ENCODE results near the gene TMPRSS6. TPM values are rescaled to one million over a fixed set of nuclear protein-coding genes. Genes with fewer than 3 reads are reported as not detected.

The TMPRSS6 gene
- total RNA-seq, 2 experiments from 2014 or later = 0.50 to 0.73 TPM

DNA sequence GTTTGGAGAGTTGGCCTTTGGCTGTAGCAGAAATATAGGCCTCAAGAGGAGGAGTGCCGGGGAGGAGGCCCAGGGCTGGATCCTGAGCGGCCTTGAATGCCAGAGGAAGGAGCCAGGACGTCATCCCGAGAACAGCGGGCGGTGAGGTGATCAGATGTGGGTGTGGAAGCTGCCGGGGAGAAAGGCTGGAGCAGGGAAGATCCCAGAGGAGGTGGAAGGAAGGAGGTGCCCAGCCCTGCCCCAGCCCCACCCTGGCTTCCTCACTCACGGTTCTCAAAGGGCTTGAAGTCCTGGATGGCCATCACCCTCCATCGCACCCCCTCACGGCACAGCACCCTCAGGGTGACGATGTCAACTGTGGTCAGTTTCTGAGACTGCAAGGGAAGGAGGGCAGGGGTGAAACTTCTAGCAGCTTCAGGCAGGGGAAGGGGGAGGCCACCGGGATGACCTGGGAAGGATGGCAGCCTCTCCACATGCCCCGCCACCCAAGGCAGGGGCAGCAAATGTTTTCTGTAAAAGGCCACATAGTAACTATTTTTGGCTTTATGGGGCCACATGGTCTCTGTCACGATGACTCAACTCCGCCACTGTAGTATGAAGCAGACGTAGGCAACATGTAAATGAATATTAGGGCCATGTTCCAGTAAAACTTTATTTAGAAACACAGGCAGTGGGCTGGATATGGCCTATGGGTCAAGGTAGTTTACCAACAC, 29.5 kb upstream of the TMPRSS6 start:
- no peak for DNase-seq
- H3K4me1 Mint-ChIP-seq = peaks cover 38% of the 10 kb centered on the region
- POLR2A ChIA-PET = interaction anchor here (1.0 kb wide), 1 partner anchor 11 kb away, joined by 3 read pairs; the partner anchor contains the start of gene IL2RB
- no peaks in the 10 kb centered on the region for H3K27me3 Mint-ChIP-seq
- no peaks in the 10 kb centered on the region for H3K9me3 Mint-ChIP-seq
- H3K4me3 Mint-ChIP-seq = no peak overlapping the region
- H3K36me3 Mint-ChIP-seq (ENCODE audit: low read depth) = peaks cover 59% of the 10 kb centered on the region
- CTCF ChIA-PET = interaction anchor here (0.7 to 0.9 kb wide), 2 partner anchors 10 to 42 kb away, joined by 3 read pairs; partner anchors contain the start of gene IL2RB
- no peak overlapping the region for H3K27ac Mint-ChIP-seq

DNA sequence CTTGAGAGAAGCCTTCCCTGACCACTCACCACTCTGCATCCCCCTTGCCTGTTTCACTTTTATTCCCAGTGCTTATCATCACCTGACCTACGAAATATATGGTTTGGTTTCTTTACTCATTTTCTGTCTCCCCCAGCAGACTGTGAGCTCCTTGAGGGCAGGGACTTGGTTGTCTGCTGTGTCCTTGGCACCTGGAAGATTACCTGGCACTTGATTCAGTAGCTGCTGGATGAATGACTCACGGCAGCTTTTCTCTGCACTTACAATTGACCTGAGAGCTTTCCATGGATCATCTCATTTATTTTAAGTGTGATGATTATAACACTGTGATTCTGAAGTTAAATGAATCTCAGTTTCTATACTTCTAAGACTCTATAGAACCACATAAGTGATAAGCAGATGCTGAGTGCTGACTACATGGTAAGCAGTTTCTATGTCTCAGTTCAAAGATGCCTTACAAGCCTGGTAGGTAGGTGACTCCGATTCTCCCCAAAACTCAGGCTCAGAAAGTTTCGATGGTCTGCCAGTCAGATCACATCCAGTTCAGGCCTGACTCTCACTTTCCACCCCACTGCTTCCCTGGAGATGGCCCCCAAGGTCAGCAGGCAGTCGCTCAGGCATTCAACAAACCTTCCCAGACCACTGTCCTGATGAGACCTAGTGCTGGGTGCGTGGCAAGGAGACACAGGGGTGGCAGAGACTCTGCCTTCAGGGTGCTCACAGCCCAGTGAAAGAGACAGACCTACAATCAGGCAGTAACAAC, 28.6 kb upstream of the TMPRSS6 start:
- H3K27ac Mint-ChIP-seq = peak overlapping the region; percentile 11
- peaks cover 56% of the 10 kb centered on the region for H3K36me3 Mint-ChIP-seq (ENCODE audit: low read depth)
- ChIA-PET CTCF (interaction anchor here (0.5 to 4.1 kb wide), 3 partner anchors 10 to 60 kb away, joined by 3 to 15 read pairs (median 6); no protein-coding TSS in a partner anchor), POLR2A (no interaction called here)
- no peaks in the 10 kb centered on the region for H3K27me3 Mint-ChIP-seq
- H3K4me3 Mint-ChIP-seq = no peak overlapping the region
- H3K4me1 Mint-ChIP-seq = peaks cover 34% of the 10 kb centered on the region
- no peak for DNase-seq
- no peaks in the 10 kb centered on the region for H3K9me3 Mint-ChIP-seq

DNA sequence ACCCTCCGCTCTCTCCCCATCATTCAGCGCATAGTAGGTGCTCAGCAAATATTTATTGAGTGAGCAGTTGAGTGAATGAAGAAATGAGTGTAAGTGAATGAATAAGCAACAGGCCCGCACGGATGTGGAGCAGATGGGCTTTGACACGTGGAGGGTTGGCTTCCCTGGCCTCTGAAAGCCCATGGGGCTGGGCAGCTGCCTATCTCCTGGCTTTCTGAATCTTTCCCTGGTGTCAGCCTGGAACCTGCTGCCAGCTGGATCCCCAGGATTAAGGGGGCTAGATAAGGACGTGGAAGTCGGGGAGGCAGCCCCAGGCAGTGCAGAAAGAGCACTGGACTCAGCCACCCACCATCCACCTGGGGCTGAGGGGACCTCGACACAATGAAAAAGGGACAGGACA, 27.6 kb upstream of the TMPRSS6 start:
- Mint-ChIP-seq H3K4me1 (peaks cover 36% of the 10 kb centered on the region), H3K36me3 (ENCODE audit: low read depth) (peaks cover 60% of the 10 kb centered on the region), H3K4me3 (no peak overlapping the region), H3K9me3 (no peaks in the 10 kb centered on the region), H3K27me3 (no peaks in the 10 kb centered on the region), H3K27ac (peak overlapping the region; percentile 55)
- CTCF ChIA-PET = interaction anchor here (0.8 to 4.1 kb wide), 5 partner anchors 10 to 62 kb away, joined by 3 to 15 read pairs (median 5); no protein-coding TSS in a partner anchor
- DNase-seq = no peak
- POLR2A ChIA-PET = no interaction called here

DNA sequence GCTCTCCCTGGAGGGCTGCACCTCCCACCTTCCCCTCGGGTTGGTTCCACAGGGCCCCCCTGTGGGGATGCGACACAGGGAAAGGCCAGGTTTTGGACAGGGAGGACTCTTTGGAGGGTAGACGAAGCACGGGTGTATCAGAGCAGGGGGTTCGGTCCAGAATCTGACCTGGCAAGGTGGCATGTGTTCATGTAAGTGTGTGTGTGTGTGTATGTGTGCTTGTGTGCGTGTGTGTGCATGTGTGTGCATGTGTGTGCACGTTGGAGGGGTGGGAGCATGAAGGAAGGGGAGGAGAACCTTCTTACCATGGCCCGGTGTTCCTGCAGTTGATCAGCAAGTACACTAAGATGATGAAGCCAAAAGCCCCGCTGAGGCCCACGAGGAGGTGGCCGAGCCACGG, 25.5 kb upstream of the TMPRSS6 start:
- POLR2A ChIA-PET = no interaction called here
- H3K27ac Mint-ChIP-seq = no peak overlapping the region
- no peak overlapping the region for H3K4me3 Mint-ChIP-seq
- H3K4me1 Mint-ChIP-seq = peaks cover 37% of the 10 kb centered on the region
- no peak for DNase-seq
- CTCF ChIA-PET = interaction anchor here (0.8 to 4.1 kb wide), 3 partner anchors 8 to 107 kb away, joined by 3 to 15 read pairs (median 4); no protein-coding TSS in a partner anchor
- peaks cover 69% of the 10 kb centered on the region for H3K36me3 Mint-ChIP-seq (ENCODE audit: low read depth)
- H3K27me3 Mint-ChIP-seq = no peaks in the 10 kb centered on the region
- no peaks in the 10 kb centered on the region for H3K9me3 Mint-ChIP-seq

DNA sequence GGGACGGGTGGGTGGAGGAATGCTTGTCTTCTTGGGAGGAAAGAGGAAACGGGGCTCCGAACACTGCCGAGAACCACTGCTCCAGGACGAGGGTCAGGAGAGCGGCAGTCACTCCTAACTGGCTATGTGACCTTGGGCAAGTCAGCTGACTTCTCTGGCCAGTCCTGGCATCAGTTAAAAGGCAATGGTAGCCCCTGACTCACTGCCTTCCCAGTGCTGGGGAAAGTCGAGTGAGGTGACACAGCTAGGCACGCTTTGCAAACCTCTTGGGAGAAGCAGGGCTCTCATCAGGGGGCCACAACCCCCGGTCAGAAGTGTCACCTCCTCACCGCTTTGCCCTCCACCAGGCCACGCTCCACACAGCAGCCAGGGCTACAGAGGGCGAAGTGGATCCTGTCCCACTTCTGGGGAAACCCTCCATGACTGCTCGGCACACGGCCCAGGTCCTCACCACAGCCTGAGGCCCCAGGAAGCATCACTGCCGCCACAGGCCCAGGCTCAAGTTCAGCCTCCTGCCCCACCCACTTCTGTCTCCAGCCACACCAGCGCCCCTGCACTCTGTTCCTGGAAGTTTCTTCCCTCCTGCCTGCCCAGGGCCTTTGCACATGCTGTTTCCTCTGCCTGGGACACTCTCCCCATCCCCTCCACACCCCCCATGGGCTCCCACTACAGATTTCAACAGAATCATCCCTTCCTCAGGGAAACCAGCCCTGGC, 23.9 kb upstream of the TMPRSS6 start:
- H3K27me3 Mint-ChIP-seq = no peaks in the 10 kb centered on the region
- CTCF ChIA-PET = interaction anchor here (1.7 kb wide), 1 partner anchor 10 kb away, joined by 11 read pairs; no protein-coding TSS in a partner anchor
- H3K4me1 Mint-ChIP-seq = peaks cover 37% of the 10 kb centered on the region
- peaks cover 63% of the 10 kb centered on the region for H3K36me3 Mint-ChIP-seq (ENCODE audit: low read depth)
- POLR2A ChIA-PET = no interaction called here
- peak overlapping the region; percentile 62 for H3K27ac Mint-ChIP-seq
- no peak for DNase-seq
- H3K4me3 Mint-ChIP-seq = no peak overlapping the region
- H3K9me3 Mint-ChIP-seq = no peaks in the 10 kb centered on the region

DNA sequence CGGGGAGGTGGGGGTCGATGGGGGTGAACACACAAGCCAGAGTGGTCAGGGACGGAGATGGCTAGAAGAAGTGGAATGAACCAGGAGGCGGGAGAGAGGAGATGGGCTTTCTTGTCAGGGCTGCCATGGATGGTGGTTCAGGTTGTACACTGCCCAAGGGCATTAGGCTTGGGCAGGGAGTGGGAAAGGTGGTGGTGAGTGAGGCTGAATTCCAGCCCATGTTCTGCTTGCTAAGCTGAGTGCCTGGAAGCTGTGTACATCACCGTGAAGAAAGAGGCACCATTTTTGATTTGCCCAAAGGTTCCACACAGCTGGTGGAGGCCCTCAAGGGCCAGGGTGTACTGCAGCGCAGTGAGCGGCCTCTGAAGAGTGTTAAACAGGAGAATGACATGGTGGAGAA, 23.3 kb upstream of the TMPRSS6 start:
- Mint-ChIP-seq H3K4me1 (peaks cover 32% of the 10 kb centered on the region), H3K27me3 (no peaks in the 10 kb centered on the region), H3K27ac (peak overlapping the region; percentile 29), H3K36me3 (ENCODE audit: low read depth) (peaks cover 56% of the 10 kb centered on the region), H3K9me3 (no peaks in the 10 kb centered on the region), H3K4me3 (no peak overlapping the region)
- POLR2A ChIA-PET = no interaction called here
- no peak for DNase-seq
- CTCF ChIA-PET = interaction anchor here (1.4 to 1.7 kb wide), 2 partner anchors 9 to 67 kb away, joined by 6 to 11 read pairs; no protein-coding TSS in a partner anchor

DNA sequence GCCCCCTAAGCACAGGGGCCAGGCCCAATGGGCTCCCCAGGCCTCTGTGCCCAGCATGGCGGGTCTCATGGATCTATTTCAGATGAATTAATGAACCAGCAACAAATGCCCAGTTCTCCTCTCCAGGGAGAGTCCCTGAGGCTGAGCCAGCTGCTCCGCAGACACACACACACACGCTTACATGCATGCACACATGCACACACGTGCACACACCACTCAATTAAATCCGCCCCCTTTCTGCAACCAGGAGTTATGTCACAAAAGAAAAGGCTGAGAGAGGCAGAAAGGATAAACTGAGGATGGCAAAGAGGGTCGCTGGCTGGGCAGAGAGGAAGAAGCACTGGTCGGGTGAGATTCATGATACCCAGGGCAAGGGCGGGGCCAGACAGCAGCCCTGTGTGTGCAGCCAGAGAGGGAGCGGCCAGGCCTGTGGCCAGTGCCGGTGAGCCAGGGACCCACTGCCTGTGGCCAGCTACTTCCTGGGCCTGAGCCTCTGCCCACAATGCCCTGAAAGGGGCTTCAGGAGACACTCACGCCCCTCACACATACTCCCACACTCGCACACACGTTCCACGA, 20.4 kb upstream of the TMPRSS6 start:
- no peak overlapping the region for H3K4me3 Mint-ChIP-seq
- H3K27ac Mint-ChIP-seq = no peak overlapping the region
- no peak for DNase-seq
- ChIA-PET CTCF (interaction anchor here (1.0 to 1.5 kb wide), 2 partner anchors 8 to 42 kb away, joined by 3 read pairs; no protein-coding TSS in a partner anchor), POLR2A (interaction anchor here (0.7 kb wide), 1 partner anchor 20 kb away, joined by 4 read pairs; the partner anchor contains the start of gene IL2RB)
- peaks cover 34% of the 10 kb centered on the region for H3K4me1 Mint-ChIP-seq
- no peaks in the 10 kb centered on the region for H3K27me3 Mint-ChIP-seq
- H3K9me3 Mint-ChIP-seq = no peaks in the 10 kb centered on the region
- peaks cover 53% of the 10 kb centered on the region for H3K36me3 Mint-ChIP-seq (ENCODE audit: low read depth)

DNA sequence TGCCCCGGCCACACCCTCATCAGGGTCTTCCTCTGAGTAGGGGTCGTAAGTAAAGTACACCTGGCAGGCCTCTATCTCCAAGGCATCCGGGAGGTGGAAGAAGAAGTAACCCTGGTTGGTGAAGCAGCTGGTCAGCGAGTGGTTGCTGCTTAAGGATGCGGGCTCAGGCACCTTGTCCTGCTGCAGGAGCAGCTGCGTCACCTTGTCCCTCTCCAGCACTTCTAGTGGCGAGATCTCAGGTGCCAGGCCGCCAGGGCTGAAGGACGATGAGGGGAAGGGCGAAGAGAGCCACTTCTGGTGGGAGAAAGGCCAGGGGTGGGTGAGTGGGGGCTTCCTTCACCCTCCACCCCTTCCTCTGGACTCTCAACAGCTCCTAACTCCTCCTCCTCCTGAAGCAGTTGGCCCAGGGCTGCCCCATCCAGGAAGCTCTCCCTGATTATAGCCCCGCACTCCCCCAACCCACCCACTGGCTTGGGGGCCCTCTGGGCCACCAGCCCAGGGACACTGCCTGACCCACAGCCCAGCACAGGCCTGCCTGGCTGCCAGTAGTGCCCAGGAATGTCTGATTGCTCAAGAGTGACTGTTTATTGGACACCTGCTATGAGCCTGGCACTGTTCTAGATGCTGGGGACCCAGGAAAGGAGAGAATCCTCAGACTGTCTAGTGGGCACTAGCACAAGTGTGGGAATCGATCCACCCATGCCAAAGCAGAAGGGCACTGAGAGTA, 19.2 kb upstream of the TMPRSS6 start:
- Mint-ChIP-seq H3K36me3 (ENCODE audit: low read depth) (peaks cover 45% of the 10 kb centered on the region), H3K4me1 (peaks cover 39% of the 10 kb centered on the region), H3K4me3 (no peak overlapping the region), H3K9me3 (no peaks in the 10 kb centered on the region), H3K27ac (peak overlapping the region; percentile 25), H3K27me3 (no peaks in the 10 kb centered on the region)
- no peak for DNase-seq
- CTCF ChIA-PET = interaction anchor here (1.4 to 10.6 kb wide), 2 partner anchors 19 to 33 kb away, joined by 5 to 71 read pairs; partner anchors contain the start of gene IL2RB
- POLR2A ChIA-PET = no interaction called here

DNA sequence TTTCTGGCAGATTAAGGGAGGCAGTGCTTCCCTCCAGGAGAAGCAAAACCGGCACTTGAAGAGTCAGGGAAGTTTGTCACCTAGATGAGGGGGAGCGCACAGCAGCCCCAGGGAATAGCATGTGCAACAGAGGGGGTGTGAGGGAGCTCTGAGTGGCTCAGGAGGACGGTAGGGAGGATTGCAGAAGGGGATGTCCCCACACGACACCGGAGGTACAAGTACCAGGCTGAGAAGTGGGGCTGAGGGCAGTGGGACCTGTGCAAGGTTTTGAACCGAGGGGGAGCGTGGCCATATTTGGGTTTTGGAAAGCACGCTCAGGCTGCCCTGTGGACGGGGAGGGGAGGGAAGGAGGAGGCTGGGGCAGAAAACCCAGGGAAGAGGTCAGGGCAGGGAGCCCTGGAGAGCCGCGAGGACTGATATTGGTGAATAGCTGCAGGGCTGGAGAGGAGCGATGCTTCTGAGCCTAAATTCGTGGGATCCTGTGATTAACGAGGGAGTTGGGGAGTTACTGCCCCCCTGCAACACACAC, 17.9 kb upstream of the TMPRSS6 start:
- H3K4me1 Mint-ChIP-seq = peaks cover 44% of the 10 kb centered on the region
- DNase-seq = no peak
- peak overlapping the region; percentile 72 for H3K27ac Mint-ChIP-seq
- H3K4me3 Mint-ChIP-seq = no peak overlapping the region
- peaks cover 37% of the 10 kb centered on the region for H3K36me3 Mint-ChIP-seq (ENCODE audit: low read depth)
- H3K9me3 Mint-ChIP-seq = no peaks in the 10 kb centered on the region
- H3K27me3 Mint-ChIP-seq = no peaks in the 10 kb centered on the region
- CTCF ChIA-PET = interaction anchor here (0.7 to 10.6 kb wide), 10 partner anchors 8 to 110 kb away, joined by 3 to 71 read pairs (median 4); partner anchors contain the start of gene IL2RB
- POLR2A ChIA-PET = no interaction called here

DNA sequence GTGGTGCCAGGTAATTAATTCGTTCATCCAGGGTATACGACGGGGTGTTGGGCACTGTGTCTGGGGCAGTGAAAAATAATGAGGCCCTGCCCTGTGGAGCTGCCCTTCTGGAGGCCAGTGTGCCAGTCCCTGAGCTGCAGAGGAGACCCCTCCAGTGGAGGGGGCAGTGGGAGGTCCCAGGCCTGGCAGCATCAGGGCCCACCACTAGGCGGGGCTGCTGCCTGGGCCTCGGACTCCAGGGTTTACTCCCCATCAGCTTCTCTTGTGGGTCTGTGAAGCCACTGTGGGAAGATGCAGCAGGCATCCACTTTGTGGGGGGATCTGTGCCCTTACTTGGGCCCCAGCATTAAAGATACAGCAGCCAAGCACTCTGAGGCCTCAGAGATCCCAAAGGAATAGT, 17.4 kb upstream of the TMPRSS6 start:
- H3K4me1 Mint-ChIP-seq = peaks cover 48% of the 10 kb centered on the region
- POLR2A ChIA-PET = interaction anchor here (0.7 kb wide), 1 partner anchor 23 kb away, joined by 4 read pairs; the partner anchor contains the start of gene IL2RB
- peak overlapping the region; percentile 72 for H3K27ac Mint-ChIP-seq
- peaks cover 33% of the 10 kb centered on the region for H3K36me3 Mint-ChIP-seq (ENCODE audit: low read depth)
- no peak for DNase-seq
- no peak overlapping the region for H3K4me3 Mint-ChIP-seq
- no peaks in the 10 kb centered on the region for H3K27me3 Mint-ChIP-seq
- no peaks in the 10 kb centered on the region for H3K9me3 Mint-ChIP-seq
- CTCF ChIA-PET = interaction anchor here (0.6 to 10.6 kb wide), 11 partner anchors 9 to 111 kb away, joined by 3 to 71 read pairs (median 4); partner anchors contain the start of gene IL2RB

DNA sequence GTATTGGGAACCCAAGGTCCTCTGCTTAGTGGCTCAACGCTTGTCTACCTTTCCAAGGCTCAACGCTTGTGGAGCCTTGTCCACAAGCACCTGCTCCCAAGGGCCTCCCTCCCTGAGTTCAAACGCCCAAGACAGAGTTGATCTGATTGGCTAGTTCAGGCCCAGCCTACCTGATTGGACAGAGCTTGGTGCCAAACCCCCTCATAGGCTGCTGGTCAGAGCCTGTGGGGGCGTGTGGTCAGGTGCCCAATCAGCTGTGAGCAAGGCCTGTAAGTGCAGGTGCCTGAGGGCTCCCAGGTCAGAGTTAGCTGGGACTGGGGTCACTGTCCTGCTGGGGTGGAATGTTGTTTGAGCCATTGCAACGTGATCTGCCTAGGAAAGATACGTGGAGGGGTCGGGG, 16.9 kb upstream of the TMPRSS6 start:
- DNase-seq = no peak
- peak overlapping the region; percentile 9 for H3K27ac Mint-ChIP-seq
- no peaks in the 10 kb centered on the region for H3K27me3 Mint-ChIP-seq
- no peak overlapping the region for H3K4me3 Mint-ChIP-seq
- peaks cover 52% of the 10 kb centered on the region for H3K4me1 Mint-ChIP-seq
- peaks cover 29% of the 10 kb centered on the region for H3K36me3 Mint-ChIP-seq (ENCODE audit: low read depth)
- POLR2A ChIA-PET = interaction anchor here (0.7 kb wide), 2 partner anchors 23 to 427 kb away, joined by 3 to 4 read pairs; partner anchors contain the start of gene IL2RB
- CTCF ChIA-PET = interaction anchor here (0.6 to 10.6 kb wide), 10 partner anchors 11 to 127 kb away, joined by 3 to 71 read pairs (median 4); partner anchors contain the start of gene IL2RB
- no peaks in the 10 kb centered on the region for H3K9me3 Mint-ChIP-seq

Measured in activated CD4-positive, alpha-beta T cell treated with anti-CD3 and anti-CD28 coated beads, Interleukin-2, amount 10 ng/mL, durations not matched to agents 7 days and 5 days (primary cell).